Activated CD4-positive, alpha-beta T cell treated with anti-CD3 and anti-CD28 coated beads, Interleukin-2, amount 50 U/mL, for 16 hours (primary cell): ENCODE results near the gene YAF2.

ENCODE experiments used
- DNase-seq: peaks from one replicate; pipeline ENCODE4 v3.0.0-alpha.2; 2020

Gene YAF2

DNA sequence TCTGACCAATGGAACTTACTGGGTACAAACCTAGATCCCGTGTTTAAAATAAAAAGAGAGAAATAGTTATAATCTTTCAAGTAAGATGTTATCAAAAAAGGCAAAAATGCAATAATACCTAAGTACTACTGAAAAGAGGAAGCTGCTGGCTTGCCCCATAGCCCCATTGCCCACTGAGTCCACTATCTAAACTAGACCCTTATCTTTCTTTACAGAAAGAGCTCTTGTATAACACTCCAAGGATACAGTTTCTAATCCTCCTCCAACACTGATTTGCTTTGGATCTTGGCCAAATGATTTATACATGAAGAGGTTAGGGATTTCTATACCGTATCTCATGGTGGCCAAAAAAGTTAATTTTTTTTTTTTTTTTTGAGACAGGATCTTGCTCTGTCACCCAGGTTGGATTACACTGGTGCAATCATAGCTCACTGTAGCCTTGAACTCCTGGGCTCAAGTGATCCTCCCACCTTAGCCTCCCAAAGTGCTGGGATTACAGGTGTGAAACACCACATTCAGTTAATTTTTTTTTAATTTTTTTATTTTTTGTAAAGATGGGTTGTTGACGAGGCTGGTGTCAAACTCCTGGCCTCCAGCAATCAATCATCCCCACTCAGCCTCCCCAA lies 96.0 kb downstream of the YAF2 start:
- no peak for DNase-seq

DNA sequence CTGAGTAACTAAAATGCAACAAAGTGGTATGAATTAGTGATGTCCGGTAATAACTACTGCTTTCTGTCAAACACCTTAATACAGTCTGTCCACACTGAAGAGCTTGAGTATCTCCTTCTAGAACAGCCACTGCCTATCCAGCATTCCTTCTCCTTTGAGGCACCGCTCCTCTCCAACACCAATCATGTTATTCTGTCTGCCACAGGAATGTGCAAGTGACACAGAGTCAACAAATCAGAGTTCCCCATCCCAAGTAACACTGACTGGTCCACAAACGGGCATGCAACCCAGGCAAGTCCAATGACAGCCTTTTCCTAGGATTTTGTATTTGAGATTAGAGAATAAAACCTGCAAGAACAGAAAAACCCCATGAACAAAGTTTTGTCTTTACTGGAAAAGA lies 97.1 kb downstream of the YAF2 start:
- no peak for DNase-seq

DNA sequence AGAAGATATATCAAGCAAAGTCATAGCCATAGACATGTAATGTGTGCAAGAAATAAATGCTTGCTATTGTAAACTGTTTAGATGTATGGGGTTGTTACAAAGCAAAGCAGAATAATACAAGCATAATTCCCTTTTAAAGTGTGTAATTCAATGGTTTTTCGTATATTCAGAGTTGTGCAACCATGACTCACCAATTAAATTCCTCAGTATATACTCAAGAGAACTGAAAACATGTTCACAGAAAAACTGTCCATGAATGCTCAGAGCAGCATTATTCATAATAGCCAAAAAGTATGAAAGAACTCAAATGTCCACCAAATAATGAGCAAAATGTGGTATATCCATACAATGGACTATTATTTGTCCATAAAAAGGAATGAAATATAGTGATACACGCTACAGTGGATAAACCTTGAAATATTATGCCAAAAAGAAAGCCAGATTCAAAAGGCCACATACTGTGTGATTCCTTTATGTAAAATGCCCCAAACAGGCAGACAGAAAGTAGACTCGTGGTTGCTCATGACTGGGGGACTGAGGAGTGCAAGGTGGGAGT lies 102.7 kb downstream of the YAF2 start:
- DNase-seq = no peak

DNA sequence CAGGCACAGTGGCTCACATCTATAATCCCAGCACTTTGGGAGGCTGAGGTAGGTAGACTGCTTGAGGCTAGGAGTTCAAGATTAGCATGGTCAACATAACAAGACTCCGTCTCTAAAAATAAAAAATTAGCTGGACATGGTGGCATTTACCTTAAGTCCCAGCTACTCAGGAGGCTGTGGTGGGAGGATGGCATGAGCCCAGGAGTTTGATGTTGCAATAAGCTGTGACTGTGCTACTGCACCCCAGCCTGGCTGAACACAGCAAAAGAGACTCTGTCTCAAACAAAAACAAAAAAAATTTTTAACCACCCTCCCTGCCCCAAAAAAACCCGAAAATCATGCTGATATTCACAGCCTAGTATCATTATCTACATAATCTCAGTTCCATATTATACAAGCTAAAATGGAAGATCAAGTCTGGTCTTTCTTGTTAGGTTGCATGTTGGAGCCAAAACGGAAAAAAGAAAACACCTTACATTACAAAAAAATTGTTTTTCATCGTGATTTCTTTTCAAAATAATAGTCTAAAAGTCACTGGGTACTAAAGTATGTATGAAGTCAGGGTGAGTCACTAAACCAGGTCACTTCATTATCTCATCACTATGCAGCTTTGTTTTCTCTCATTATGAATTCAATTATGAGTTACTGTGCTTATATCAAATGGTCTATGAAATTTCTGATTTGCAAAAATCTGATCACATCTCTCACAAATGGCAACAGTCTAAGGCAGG lies 107.2 kb downstream of the YAF2 start:
- no peak for DNase-seq

DNA sequence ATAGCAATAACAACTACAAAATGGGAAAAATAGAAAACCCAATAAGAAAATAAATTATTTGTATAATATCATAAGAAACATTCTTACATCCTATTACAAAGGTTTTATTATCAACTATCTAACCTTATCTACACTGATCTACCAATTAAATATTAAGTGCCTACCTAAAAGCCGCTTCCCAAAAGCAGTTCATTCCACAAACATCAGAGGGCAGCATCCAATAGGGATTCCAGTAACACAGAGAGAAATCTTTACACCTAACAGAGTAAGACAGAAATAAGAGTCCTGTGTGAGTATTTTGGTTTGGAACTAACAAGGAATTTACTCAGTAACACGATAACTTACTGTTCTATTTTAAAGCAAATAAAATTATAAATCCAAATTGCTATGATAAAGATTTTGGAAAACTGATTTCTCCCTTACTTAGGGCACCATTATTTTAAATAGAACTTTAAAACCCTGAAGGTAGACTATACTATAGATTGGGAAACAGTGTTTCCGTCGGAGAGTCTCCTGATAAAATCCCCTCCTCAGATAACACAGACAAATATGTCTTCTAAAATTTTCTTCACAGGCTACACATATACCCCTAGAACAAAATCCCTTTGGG lies 108.3 kb downstream of the YAF2 start:
- DNase-seq = no peak

DNA sequence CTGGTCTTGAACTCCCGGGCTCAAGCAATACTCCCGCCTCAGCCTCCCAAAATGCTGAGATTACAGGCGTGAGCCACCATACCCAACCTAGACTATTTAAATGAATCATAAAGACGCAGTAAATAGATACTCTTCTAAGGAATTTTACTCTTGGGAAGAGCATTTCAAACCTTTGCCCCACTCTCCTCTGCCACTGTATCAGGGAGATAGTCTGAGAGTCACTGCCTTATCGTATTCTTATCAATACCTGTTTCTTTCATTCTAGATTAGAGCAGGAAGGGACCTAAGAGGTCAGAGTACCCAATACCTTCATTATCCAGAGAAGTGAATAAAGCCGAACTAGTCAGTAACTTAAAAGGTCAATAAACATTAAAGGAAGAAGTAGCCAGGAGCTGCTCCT lies 109.2 kb downstream of the YAF2 start:
- no peak for DNase-seq

DNA sequence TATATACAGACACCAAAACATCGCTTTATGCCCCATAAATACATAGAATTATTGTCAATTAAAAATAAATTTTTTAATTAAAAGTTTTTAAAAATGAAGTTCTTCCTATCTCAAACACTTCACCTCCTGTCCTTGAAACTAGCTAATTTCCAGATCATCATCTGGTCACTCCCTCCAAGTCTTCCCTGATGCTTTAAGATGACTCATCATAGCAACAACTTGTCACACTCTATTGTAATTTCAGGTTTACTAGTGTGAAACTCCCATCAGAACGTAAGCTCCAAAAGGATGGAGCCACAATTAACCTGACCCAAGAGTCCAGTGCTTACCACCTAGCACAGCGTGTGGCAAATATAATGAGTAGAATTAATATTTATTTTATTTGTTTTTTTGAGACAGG lies 109.7 kb downstream of the YAF2 start:
- peak; percentile 18 for DNase-seq

DNA sequence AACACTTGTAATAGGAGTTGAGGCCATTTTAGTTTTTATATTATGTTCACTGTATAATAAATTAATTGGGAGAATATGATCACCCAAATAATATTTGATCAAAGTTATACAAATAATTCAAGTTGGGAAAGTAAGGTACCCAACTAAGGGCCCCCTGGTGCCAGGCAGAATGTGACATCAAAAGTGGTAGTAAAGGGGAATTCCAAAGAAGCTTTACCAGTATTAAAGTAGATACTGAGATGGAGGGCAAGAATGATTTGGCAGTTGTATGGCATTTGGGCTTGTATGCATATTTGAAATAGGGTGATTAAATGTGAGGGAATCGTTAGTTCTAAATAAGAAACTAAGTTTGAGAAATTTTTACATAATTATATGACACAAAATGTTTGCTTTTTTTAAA lies 111.1 kb downstream of the YAF2 start:
- no peak for DNase-seq

DNA sequence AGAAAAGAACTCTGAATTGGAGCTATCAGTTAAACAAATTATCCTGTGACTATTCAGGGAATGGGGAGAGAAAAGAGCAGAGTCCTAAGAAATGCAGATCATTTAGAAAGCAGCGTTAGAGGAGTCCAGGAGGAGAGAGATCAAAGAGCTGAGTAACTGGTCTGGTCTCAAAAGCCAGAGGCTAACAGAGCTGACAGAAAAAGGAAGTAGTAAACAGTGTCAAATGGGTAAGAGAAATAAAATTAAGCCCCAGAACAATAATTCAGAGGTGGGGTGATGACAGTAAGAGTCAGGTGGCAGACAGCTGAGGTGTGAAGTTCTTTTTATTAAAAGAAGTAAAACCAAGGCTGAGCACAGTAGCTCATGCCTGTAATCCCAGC lies 112.7 kb downstream of the YAF2 start:
- DNase-seq = no peak

DNA sequence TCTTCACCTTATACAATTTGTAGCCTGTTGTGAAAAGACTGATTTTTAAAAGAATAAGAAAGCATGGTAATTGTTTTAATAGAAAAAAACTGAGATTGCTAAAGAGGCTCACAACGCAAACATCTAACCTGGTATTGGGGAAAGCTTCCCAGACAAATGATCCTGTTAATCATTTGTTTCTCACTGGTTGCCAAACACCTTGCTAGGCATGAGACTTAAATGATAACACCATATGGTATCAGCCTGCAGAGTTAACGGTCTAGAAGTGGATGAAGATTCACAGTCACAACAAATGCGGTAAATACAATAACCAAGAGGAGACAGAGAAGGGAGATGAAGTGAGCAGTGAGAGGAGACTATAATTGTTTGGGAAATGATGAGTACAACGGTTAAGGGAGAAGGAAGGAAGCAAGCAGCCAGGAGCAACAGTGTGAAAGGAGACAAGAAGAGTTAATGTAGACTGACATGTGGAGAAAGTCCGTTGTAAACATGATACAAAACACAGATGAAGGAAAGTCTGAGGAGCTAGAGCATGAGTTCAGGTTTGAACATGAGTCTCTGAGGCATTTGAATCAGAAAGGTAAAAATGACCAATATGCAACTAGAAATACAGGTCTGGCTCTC lies 113.2 kb downstream of the YAF2 start:
- DNase-seq = no peak

DNA sequence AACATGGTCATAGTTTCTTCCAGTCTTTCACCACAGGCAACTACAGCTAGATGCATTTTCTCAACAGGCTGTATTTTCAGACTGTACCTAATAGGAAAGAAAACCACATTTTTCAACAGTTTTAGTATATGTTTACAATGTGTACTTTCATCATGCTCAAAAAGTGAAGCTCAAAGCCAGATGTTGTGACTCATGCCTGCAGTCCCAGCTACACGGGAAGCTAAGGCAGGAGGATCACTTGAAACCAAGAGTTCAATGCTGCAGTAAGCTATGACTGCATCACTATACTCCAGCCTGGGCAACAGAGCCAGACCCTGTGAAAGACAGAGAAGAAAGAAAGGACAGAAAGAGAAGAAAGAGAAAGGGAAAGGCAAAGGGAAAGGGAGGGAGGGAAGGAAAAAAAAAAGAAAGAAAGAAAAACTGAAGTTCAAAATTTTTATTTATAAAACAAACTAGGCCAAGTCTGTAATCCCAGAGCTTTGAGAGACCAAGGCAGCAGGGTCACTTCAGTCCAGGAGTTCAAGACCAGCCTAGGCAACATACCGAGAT lies 118.9 kb downstream of the YAF2 start:
- DNase-seq = peak; percentile 48

DNA sequence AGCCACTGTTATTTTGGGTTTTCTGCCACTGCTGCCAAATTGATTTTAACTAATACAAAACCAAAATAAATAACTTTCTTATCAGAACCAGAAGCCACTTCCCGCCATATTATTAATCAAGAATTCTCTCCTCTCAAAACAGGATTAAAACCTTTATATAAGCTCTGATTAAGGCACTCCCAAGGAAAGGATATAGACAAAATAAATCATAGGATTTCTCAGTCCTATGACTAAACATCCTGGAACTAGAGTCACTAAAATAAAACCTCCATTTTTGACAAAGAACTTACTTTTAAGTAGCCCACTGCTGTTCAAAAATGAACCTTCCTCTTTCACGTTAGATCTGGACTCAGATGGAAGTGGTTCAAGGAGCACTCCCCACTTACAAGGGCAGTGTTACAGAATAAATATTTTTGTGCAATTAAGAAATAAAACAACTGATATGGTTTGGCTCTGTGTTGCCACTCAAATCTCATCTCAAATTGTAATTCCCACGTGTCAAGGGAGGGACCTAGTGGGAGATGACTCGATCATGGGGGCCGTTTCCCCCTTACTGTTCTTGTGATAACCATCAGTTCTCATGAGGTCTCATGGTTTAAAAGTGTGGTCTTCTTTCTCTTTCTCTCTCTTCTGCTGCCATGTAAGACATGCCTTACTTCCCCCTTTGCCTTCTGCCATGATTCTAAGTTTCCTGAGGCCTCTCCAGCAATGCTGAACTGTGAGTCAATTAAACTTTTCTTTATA lies 119.7 kb downstream of the YAF2 start:
- no peak for DNase-seq

DNA sequence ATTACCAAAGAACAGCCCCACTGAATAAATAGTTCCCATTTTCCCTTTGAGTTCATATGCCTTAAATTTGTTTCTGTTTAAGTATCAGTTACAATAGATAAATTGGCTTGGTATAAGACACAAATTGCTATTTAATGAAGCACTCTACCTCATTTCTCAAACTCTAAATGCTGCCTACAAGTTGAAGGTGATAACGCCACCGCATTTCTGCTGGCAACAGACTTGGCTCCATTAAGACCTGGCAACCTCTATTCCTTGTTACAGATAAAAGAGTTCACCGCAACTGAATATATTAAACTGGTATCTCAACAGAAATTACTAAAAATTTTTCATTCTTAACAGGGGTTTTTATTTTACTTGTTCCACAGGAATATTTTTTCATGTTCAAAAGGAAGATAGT lies 129.0 kb downstream of the YAF2 start:
- no peak for DNase-seq
